Gastroesophageal sphincter (tissue), 3 donors: ENCODE measurements around the gene IDS.

ENCODE experiments used
- CTCF ChIP-seq, 4 experiments: fragments of 200-600 bp in 2 of 4; fragments of 450-650 bp in 2 of 4; sonication (generic) in 1 of 4; IDR thresholded peaks; one replicate each; pipeline ENCODE4 v1.5.1; 2017 to 2019; ENCODE audit warnings: antibody characterized with exemption in 4 of 4, mild to moderate bottlenecking in 2 of 4, moderate library complexity in 2 of 4
- POLR2AphosphoS5 ChIP-seq: sonication (generic); formaldehyde crosslinking; IDR thresholded peaks from one replicate; pipeline ENCODE4 v1.6.1; 2017; ENCODE audit warnings: antibody characterized with exemption

- TF ChIP-seq CTCF (IDR thresholded peaks at IDR 0.05) (no peak), POLR2AphosphoS5 (no peak)
Observed at GRCh38 chrX:149494844-149495565, 10.1 kb downstream of the IDS start.
